Stimulated activated CD4-positive, alpha-beta T cell treated with anti-CD3 and anti-CD28 coated beads, TNF-alpha, amount 100 ng/mL, for 1 hour (primary cell): ENCODE results near the gene HSD11B1L.
"Not testable (repeated sequence)": the region's sequence is repeated elsewhere in the genome, so short reads cannot be mapped to it uniquely, and the experiment has no call there.

Experiments used
- DNase-seq, 3 donors: peaks; one replicate each; pipeline ENCODE4 v3.0.0-alpha.2; 2020; ENCODE audit warnings: low read depth in 3 of 3, low spot score in 1 of 3

HSD11B1L gene

DNA sequence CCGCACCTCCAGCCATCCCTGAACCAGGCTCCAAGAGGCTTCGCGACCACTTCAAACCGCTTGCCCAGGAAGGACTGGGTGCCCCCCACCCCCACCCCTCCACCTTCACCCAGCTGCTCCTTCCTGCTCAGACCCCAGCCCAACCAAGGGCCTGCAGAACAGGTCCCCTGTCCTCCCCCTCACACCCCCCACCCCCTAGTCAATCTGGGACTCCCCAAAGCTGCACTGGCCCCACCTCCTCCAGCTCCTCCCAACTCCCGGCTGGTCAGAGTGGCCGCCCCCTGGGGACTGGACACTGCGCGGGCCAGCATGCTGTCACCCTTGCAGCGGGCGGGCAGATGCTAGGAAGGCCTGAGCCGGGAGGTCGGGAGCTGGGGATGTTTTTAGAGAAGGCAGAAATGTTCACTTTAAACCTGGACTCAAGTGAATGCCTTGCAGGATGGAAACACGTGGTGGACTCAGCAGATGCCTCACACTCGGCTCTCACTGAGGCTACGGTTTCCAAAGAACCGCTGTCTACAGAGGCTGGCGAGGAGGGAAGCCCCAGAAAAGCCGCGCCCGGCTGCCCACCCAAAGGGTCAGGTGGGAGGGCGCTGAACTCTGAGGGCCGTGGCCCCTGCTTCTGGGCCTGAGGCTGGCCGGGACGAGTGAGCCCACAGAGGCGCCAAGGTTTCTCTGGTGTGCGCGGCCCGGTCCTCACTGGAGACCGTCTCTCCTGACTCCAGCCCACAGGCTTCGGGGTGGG lies 17.2 kb downstream of the HSD11B1L start:
- DNase-seq = no peak

GRCh38 chr19:5698635-5699422 lies 18.0 kb downstream of the HSD11B1L start:
- no peak for DNase-seq

DNA sequence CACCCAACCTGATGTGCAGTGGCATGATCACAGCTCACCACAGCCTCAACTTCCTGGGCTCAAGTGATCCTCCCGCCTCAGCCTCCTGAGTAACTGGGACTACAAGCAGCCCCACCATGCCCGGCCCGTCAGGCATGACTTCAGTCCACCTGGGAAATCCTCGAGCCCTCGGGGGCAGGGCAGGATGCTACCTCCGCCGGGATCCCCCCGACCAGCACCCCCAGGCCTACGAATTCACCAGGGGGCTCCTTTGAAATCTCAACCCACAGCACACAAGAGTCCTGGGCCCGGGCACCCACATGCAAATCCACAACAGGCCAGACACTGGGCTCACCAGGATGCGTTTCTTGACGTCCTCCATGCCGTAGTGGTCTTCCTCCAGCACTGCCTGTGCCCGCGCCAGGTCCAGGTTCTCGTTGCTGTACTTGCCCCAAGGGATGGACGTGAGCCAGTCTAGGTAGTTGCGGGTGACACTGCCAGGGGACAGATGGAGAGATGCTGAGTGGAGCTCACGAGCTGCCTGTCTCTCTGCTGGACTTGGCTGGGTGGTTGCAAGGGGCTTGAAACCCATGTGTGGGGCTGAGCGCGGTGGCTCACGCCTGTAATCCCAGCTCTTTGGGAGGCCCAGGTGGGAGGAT lies 19.7 kb downstream of the HSD11B1L start:
- no peak for DNase-seq

- not testable (repeated sequence) for DNase-seq
Measured at GRCh38 chr19:5702053-5702410, 21.2 kb downstream of the HSD11B1L start.

GRCh38 chr19:5703819-5704818 lies 23.3 kb downstream of the HSD11B1L start:
- DNase-seq = no peak

GRCh38 chr19:5705552-5705951 lies 24.7 kb downstream of the HSD11B1L start:
- DNase-seq = no peak

DNA sequence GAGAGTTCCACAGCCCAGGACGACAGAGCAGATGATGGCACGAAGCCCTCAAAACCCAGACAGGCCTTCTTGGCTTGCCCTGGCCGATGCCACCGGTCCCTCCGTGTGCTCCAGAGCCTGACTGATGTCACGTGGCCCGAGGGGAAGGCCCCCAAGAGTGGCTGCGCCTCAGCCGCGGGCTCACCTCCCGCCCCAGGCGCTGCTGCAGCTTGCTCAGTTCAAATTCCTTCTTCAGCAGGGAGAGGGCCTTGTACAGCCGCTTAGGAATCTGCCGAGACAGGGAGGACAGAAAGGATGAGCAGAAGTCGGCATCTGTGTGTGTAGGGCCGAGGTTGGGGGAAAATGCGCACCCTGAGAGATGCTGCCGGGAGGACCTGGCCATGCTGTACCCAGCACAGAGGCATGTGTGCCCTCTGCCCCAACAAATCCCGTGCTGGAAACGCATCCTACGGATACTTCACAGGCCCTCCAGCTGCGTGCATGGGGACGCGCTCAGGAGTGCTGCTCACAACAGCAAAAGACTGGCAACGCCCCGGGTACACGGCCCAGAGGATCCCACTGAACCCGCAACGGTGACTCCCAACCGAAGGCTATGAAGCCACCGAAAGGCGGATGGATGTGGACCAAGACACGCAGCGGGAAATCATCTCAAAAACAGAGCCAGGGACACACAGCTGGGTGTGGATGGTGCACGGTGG lies 26.2 kb downstream of the HSD11B1L start:
- DNase-seq = no peak

DNA sequence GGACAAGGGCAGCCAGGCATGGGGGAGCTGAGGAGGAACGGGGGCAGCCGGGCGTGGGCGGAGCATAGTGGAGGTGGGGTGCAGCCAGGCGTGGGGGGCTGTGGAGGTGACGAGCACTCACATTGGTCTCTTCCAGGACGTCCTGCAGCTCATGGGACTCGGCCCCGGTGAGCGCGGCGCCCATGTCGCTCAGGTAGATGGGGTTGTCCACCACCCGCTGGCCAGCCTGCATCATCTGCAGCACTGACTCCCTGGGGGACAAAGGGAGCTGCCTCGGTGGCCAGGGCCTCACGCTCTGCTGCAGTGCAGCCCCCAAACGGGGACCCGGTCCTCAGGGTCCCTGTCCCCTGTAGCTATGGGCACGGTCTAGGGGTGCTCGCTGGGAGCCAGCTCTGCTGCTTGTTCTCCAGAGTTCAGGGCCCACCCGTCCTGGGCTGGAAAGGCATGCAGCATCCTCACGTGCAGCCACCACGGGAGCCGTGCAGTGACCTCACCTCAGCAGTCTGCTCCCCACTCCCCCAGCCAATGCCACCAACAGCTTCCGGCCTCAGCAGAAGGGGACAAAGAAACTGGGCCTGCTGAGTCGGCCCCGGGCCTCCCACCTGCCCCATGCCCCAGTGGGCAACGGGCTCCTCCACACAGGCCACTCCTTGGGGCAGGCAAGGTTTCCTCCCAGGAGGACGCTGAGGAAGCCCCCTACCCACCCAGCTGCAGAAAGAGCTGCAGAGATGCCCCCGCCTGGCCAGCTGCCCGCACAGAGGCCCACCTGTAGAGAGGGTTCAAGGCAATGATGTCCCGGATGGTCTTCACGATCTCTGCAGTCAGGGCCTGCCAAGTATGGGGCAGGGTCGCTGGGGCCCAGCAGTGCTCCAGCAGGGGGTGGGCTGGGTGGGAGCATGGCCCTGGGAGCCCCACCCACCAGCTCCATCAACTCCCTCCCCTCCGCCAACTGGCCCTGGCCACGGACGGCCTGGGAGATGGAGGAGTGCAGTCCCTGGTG lies 27.0 kb downstream of the HSD11B1L start:
- DNase-seq = no peak

DNA sequence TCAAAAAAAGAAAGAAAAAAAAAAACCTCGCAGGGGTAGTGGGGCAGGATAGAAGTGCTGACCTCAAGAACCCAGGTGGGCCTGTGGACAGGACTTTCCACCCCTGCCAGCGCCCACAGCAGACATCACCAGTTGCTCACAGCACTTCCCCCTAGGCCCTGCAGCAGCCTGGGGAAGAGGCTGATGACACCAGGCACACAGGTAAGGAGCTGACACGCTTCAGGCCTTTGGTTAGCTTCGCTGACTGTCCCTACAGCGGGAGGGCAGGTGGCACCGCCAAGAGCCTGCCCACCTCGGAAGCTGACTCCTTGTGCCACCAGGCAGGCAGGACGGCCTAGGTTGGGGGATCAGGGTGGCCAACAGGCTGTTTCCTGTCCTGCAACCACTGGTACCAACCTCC lies 30.2 kb downstream of the HSD11B1L start:
- no peak for DNase-seq

- no peak for DNase-seq
Measured at GRCh38 chr19:5711713-5712161, 30.9 kb downstream of the HSD11B1L start.

DNA sequence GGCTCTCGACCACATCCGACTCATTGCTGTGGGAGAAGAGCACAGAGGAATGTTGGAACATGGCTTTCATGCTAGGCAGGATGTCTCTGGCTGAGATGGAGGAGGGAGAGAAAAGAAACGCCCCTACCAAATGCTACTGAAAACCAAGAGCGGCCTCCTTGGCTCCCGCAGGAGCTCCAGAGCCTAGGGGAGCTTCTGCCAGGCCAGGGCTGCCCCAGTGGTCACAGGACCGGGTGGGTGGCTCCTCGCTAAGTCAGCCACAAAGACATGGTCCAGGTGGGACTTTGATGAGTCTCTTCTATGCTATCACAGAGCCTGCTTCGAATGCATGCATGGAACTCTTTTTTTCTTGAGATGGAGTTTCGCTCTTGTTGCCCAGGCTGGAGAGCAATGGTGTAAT lies 32.4 kb downstream of the HSD11B1L start:
- no peak for DNase-seq

DNA sequence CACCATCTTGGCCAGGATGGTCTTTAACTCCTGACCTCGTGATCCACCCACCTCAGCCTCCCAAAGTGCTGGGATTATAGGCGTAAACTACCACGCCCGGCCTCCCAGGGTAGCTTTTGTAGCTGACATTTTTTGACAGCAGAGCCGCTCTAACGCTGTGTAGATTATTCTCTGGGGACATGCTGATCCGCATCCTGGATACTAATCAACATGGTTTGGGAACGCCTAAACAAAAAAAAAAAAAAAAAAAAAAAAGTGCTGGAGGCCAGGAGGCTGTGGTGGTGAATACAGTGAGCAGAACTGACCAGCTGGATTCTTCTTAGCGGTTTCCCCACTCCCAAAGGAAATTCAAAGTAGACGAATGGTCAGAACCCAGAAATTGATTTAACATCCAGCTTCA lies 34.0 kb downstream of the HSD11B1L start:
- DNase-seq = no peak

GRCh38 chr19:5717215-5717935 lies 36.5 kb downstream of the HSD11B1L start:
- no peak for DNase-seq

DNA sequence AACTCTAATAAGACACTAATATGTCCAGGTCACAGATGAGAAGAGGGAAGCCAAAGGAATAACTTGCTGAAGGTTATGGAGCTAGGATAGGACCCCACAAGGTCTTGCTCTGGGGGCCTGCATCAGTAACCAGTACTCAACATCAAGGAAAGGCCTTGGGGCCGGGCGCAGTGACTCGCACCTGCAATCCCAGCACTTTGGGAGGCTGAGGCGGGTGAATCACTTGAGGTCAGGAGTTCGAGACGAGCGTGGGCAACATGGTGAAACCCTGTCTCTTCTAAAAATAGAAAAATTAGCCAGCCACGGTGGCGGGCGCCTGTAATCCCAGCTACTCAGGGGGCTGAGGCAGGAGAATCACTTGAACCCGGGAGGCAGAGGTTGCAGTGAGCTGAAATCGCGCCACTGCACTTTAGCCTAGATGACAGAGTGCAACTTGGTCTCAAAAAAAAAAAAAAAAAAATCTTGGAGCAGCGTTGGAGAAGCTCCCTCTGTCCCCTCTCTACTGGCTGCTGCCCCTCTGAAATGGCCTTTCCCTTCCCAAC lies 37.3 kb downstream of the HSD11B1L start:
- no peak for DNase-seq

DNA sequence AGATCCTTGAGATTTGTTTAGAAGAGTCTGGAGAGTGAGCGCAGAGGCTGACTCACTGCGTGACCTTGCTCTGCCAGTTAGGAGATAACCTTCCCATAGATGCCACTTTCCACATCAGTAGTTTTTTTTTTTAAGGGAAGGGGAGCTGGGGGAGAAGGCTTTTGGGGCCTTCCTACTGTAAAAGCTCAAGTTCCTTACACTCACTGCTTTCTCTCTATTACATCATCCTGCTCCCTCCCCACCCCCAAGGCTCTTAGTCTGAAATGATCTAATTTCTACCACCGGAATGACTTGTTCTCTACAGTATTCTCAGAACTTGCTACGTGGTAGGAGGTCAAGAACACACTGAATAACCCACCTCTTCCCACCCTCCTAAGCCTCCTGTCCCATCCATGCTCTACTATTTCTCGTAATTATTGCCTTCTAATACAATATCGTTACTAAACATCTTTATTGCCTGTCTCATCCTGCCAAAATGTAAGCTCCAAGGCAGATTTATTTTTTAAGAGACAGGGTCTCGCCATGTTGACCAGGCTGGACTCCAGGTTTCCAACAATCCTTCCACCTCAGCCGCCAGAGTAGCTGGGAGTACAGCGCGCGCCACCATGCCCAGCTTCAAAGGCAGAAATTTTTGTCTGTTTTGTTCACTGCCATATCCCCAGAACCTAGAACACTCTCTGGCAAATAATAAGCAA lies 37.9 kb downstream of the HSD11B1L start:
- no peak for DNase-seq

- DNase-seq = no peak
Measured at GRCh38 chr19:5719274-5719960, 38.6 kb downstream of the HSD11B1L start.
